ENCODE data around the gene PDGFC.

Gene PDGFC

GRCh38 chr4:157004279-157005161 is 32.9 kb upstream of the PDGFC start:
- ChIA-PET POLR2A (no interaction called here), CTCF (interaction anchor here (0.6 kb wide), 1 partner anchor 36 kb away, joined by 3 read pairs; no protein-coding TSS in a partner anchor)

DNA sequence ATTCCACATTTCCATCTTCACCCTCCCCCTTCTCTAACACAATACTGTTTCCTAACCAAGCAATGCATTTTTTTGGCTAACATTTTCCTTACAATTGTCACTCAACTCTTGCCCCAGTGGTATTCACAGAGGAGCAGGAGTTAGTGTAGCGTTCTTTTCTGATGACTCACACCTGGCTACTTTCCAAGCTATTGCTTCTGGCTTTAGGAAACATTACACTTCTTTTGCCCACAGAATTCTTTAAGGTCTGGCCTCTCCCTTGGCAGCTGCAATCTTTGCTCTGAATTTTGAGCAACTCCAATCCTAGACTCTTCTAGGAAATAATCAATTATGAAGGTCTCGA is 27.5 kb upstream of the PDGFC start:
- TF ChIP-seq PKNOX1 (IDR thresholded peaks at IDR 0.05) (peak; percentile 73), FOXK2 (IDR thresholded peaks at IDR 0.05) (no peak)
- ChIA-PET CTCF (interaction anchor here (1.1 to 1.7 kb wide), 2 partner anchors 14 to 16 kb away, joined by 4 read pairs; no protein-coding TSS in a partner anchor), POLR2A (no interaction called here)
- DNase-seq (ENCODE audit: extremely low spot score), result peak; percentile 55

More at GRCh38 chr4:157004279-157005161, 32.9 kb upstream of the PDGFC start:
- TF ChIP-seq PKNOX1 (IDR thresholded peaks at IDR 0.05), result no peak
- no peak for TF ChIP-seq ELF4 (IDR thresholded peaks at IDR 0.05)
- TF ChIP-seq FOXK2 (IDR thresholded peaks at IDR 0.05), result no peak
- no peak for TF ChIP-seq FOXA1 (IDR thresholded peaks at IDR 0.05)
- no peak for DNase-seq (ENCODE audit: extremely low spot score)

- DNase-seq (ENCODE audit: extremely low spot score), result no peak
- no peak for TF ChIP-seq ELF4 (IDR thresholded peaks at IDR 0.05)
- TF ChIP-seq FOXK2 (IDR thresholded peaks at IDR 0.05), result no peak
- TF ChIP-seq SP1 (IDR thresholded peaks at IDR 0.05), result no peak
- TF ChIP-seq TARDBP (IDR thresholded peaks at IDR 0.05), result no peak
- TF ChIP-seq ZNF384 (IDR thresholded peaks at IDR 0.05), result no peak
- TF ChIP-seq ARNT (IDR thresholded peaks at IDR 0.05), result no peak
- no peak for TF ChIP-seq NFRKB (IDR thresholded peaks at IDR 0.05)
- no peak for TF ChIP-seq FOXA1 (IDR thresholded peaks at IDR 0.05)
- no peak for TF ChIP-seq HDGF (IDR thresholded peaks at IDR 0.05; ENCODE audit: borderline replicate concordance)
- TF ChIP-seq CTBP1 (IDR thresholded peaks at IDR 0.05; ENCODE audit: borderline replicate concordance), result no peak
- no peak for TF ChIP-seq SUZ12 (IDR thresholded peaks at IDR 0.05)
- no peak for TF ChIP-seq LEF1 (IDR thresholded peaks at IDR 0.05; ENCODE audit: borderline replicate concordance)
- no peak for TF ChIP-seq L3MBTL2 (conservative IDR thresholded peaks at IDR 0.05)
- TF ChIP-seq BHLHE40 (IDR thresholded peaks at IDR 0.05; ENCODE audit: borderline replicate concordance), result no peak
- TF ChIP-seq PKNOX1 (IDR thresholded peaks at IDR 0.05), result no peak
- no peak for TF ChIP-seq FOXM1 (IDR thresholded peaks at IDR 0.05; ENCODE audit: borderline replicate concordance)
- ChIA-PET POLR2A (no interaction called here), CTCF (interaction anchor here (1.1 to 1.7 kb wide), 2 partner anchors 15 kb away, joined by 4 read pairs; no protein-coding TSS in a partner anchor)
Measured at GRCh38 chr4:156998500-156999174, 27.0 kb upstream of the PDGFC start.

DNA sequence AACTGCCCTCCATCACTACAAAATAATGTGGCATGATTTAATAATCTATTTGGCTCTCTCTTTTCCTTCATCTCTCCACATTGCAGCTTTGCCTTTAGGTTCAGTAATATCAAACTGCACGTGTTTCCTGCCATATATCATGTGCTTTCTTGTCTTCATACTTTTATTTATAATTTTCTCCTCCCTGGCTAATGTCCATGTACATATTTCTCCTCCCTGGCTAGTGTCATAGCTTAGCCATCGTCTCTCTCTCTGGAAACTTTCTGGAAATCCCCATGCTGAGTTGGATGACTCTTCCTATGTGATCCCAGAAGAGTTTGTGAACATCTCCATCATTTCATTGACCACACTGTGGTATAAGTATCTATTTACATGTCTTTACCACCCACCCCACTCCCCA is 21.3 kb upstream of the PDGFC start:
- no peak for DNase-seq (ENCODE audit: extremely low spot score)
- ChIA-PET POLR2A (no interaction called here), CTCF (interaction anchor here (0.7 kb wide), 1 partner anchor 23 kb away, joined by 3 read pairs; no protein-coding TSS in a partner anchor)
- TF ChIP-seq FOXM1 (IDR thresholded peaks at IDR 0.05; ENCODE audit: borderline replicate concordance), result no peak
- TF ChIP-seq LEF1 (IDR thresholded peaks at IDR 0.05; ENCODE audit: borderline replicate concordance), result no peak
- TF ChIP-seq ARNT (IDR thresholded peaks at IDR 0.05), result no peak
- TF ChIP-seq PKNOX1 (IDR thresholded peaks at IDR 0.05), result no peak
- no peak for TF ChIP-seq SP1 (IDR thresholded peaks at IDR 0.05)
- TF ChIP-seq FOXA1 (IDR thresholded peaks at IDR 0.05), result no peak
- no peak for TF ChIP-seq FOXK2 (IDR thresholded peaks at IDR 0.05)
- TF ChIP-seq TARDBP (IDR thresholded peaks at IDR 0.05), result no peak
- no peak for TF ChIP-seq ELF4 (IDR thresholded peaks at IDR 0.05)
- no peak for TF ChIP-seq BHLHE40 (IDR thresholded peaks at IDR 0.05; ENCODE audit: borderline replicate concordance)
- no peak for TF ChIP-seq NFRKB (IDR thresholded peaks at IDR 0.05)
- TF ChIP-seq SUZ12 (IDR thresholded peaks at IDR 0.05), result no peak
- TF ChIP-seq HDGF (IDR thresholded peaks at IDR 0.05; ENCODE audit: borderline replicate concordance), result no peak
- no peak for TF ChIP-seq L3MBTL2 (conservative IDR thresholded peaks at IDR 0.05)
- no peak for TF ChIP-seq CTBP1 (IDR thresholded peaks at IDR 0.05; ENCODE audit: borderline replicate concordance)

DNA sequence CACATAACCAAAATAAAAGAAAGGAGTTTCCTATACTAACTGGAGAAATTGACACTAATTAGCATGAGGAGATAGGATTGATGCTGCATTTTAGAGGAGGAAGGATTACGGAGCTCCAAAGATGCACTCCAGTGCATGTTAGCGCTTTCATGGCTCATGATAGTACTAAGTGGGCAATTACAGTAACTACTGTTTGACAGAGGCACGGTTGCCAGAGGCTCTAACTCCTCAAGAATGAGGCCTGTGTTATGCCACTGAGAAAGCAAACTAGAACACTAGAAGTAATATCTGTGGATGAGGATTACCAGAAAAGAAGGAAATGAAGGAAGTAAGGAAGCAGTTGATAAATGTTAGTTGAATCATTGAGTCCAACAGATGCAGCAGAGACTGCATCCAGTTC is 19.6 kb upstream of the PDGFC start:
- POLR2A ChIA-PET, result no interaction called here
- no peak for DNase-seq (ENCODE audit: extremely low spot score)
- TF ChIP-seq FOXA1 (IDR thresholded peaks at IDR 0.05), result no peak
- TF ChIP-seq NFRKB (IDR thresholded peaks at IDR 0.05), result no peak
- TF ChIP-seq CTBP1 (IDR thresholded peaks at IDR 0.05; ENCODE audit: borderline replicate concordance), result no peak
- no peak for TF ChIP-seq LEF1 (IDR thresholded peaks at IDR 0.05; ENCODE audit: borderline replicate concordance)
- TF ChIP-seq SUZ12 (IDR thresholded peaks at IDR 0.05), result no peak
- no peak for TF ChIP-seq TARDBP (IDR thresholded peaks at IDR 0.05)
- TF ChIP-seq ELF4 (IDR thresholded peaks at IDR 0.05), result no peak
- TF ChIP-seq FOXK2 (IDR thresholded peaks at IDR 0.05), result no peak
- no peak for TF ChIP-seq L3MBTL2 (conservative IDR thresholded peaks at IDR 0.05)
- no peak for TF ChIP-seq HDGF (IDR thresholded peaks at IDR 0.05; ENCODE audit: borderline replicate concordance)
- no peak for TF ChIP-seq ARNT (IDR thresholded peaks at IDR 0.05)
- no peak for TF ChIP-seq BHLHE40 (IDR thresholded peaks at IDR 0.05; ENCODE audit: borderline replicate concordance)
- TF ChIP-seq PKNOX1 (IDR thresholded peaks at IDR 0.05), result no peak
- no peak for TF ChIP-seq ZNF384 (IDR thresholded peaks at IDR 0.05)
- CTCF ChIA-PET, result no interaction called here

All from HEK293T (cell line).